SU-DHL-6 (cell line): ENCODE results near the gene LEPROT.
A peak's percentile ranks its signal among the peaks of the same experiment; 100 is the strongest.

ENCODE experiments used
- H2AFZ ChIP-seq: fragments of 200-600 bp; sonication (generic); 2 replicates; pipeline ENCODE4 v1.6.1; 2014; ENCODE audit warnings: low read depth, mild to moderate bottlenecking, moderate library complexity, mixed read lengths, antibody characterized with exemption, low read length; ENCODE audit not compliant: severe bottlenecking
- H3F3A ChIP-seq: fragments of 200-600 bp; shearing (Covaris generic); 2 replicates; pipeline ENCODE4 v1.6.0; 2016; ENCODE audit warnings: antibody characterized with exemption, mild to moderate bottlenecking; ENCODE audit not compliant: insufficient read depth
- H3K27ac ChIP-seq: fragments of 200-600 bp; sonication (generic); 2 replicates; pipeline ENCODE4 v1.5.1; 2016; ENCODE audit warnings: low read depth, mild to moderate bottlenecking, low read length, moderate library complexity, mixed read lengths
- H3K27me3 ChIP-seq: fragments of 200-600 bp; sonication (generic), shearing (Covaris generic); 2 replicates; pipeline ENCODE4 v1.6.0; 2014; ENCODE audit warnings: mild to moderate bottlenecking, low read length
- H3K36me3 ChIP-seq: fragments of 200-600 bp; sonication (generic); 2 replicates; pipeline ENCODE4 v1.6.1; 2014; ENCODE audit warnings: mild to moderate bottlenecking, low read length, mixed read lengths
- H3K4me2 ChIP-seq: fragments of 300-600, 200-600 bp; shearing (Covaris generic), sonication (generic); 2 replicates; pipeline ENCODE4 v1.6.0; 2014; ENCODE audit warnings: low read length, low read depth, mild to moderate bottlenecking; ENCODE audit not compliant: poor library complexity, severe bottlenecking
- H3K4me3 ChIP-seq: fragments of 200-600 bp; sonication (generic); 2 replicates; pipeline ENCODE4 v1.5.1; 2014; ENCODE audit warnings: antibody characterized with exemption, low read length, mild to moderate bottlenecking, mixed read lengths; ENCODE audit not compliant: insufficient read depth, poor library complexity, severe bottlenecking
- H3K79me2 ChIP-seq: fragments of 200-600 bp; sonication (generic); 2 replicates; pipeline ENCODE4 v1.6.1; 2014; ENCODE audit warnings: mild to moderate bottlenecking, low read length, moderate library complexity; ENCODE audit not compliant: insufficient read depth
- H3K9ac ChIP-seq: fragments of 200-600 bp; sonication (generic); 2 replicates; pipeline ENCODE4 v1.7.0; 2014; ENCODE audit warnings: mild to moderate bottlenecking, low read length
- H3K9me2 ChIP-seq: fragments of 200-600 bp; sonication (generic); replicated peaks from 2 replicates; pipeline ENCODE4 v1.6.1; 2014; ENCODE audit warnings: low read length; ENCODE audit not compliant: insufficient read depth
- H3K9me3 ChIP-seq: fragments of 200-600 bp; sonication (generic); 2 replicates; pipeline ENCODE4 v1.6.1; 2014; ENCODE audit warnings: low read length, mixed read lengths; ENCODE audit not compliant: insufficient read depth
- H4K20me1 ChIP-seq: fragments of 200-600 bp; sonication (generic); 2 replicates; pipeline ENCODE4 v1.6.1; 2014; ENCODE audit warnings: low read depth, mild to moderate bottlenecking, antibody characterized with exemption, low read length, moderate library complexity, mixed read lengths
- CTCF ChIP-seq: fragments of 200-600 bp; sonication (generic); IDR thresholded peaks from one replicate; pipeline ENCODE4 v1.5.1; 2017; ENCODE audit warnings: antibody characterized with exemption, mild to moderate bottlenecking, low read length, moderate library complexity; ENCODE audit not compliant: insufficient read depth, poor library complexity, severe bottlenecking
- EZH2phosphoT487 ChIP-seq: fragments of 200-600 bp; sonication (generic), shearing (Covaris generic); conservative IDR thresholded peaks from 2 replicates; pipeline ENCODE4 v1.6.1; 2018; ENCODE audit warnings: mild to moderate bottlenecking, antibody characterized with exemption, low read length, moderate library complexity, mixed read lengths

Gene LEPROT

DNA sequence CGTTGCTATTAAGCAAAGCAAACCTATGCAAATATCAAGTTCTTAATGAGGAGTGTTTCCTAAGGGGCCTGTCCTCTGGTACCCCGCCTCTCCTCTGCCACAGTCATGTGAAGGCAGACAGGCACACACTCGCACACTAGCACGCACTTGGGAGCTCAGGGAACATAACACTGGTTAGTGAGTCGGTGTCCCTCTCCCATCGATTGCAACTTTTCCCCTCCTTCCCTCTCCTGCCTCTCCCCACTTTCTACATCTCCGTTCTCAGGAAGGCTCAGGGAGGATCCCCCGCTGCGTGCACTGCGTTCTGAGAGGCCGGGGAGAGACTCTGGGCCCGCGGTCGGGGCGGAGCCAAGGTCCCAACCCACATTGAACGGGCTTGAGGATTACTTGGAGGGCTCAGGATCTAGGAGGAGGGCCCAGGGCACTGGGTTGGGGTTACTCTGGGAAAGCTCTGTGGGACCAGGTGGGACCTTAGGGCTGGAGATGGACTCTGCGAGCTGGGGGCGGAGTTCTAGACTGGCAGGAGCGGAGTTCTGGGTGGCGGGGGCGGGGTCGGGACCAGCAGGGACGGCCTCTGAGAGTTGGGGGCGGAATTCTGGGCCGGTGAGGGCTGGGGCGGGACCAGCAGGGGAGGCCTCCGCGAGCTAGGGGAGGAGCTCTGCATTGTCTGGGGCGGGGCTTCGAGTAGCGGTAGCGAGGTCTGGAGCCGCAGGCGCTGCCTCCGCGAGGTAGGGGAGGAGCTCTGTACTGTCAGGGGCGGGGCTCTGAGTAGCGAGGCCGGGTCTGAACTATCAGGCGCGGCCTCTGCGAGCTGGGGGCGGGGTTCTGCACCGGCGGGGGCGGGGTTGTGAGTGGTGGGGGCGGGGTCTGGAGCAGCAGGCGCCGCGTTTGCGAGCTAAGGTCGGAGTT is 533 bp upstream of the LEPROT start:
- H3K4me3 ChIP-seq: peak overlapping the region; percentile 91
- H3K9me2 ChIP-seq: no peaks in the 10 kb centered on the region
- no peaks in the 10 kb centered on the region for H3K9me3 ChIP-seq
- no peaks in the 10 kb centered on the region for H3K36me3 ChIP-seq
- no peaks in the 10 kb centered on the region for H3K27me3 ChIP-seq
- H3K27ac ChIP-seq: peak overlapping the region; percentile 32; the same call in 1 of the 2 replicates
- H4K20me1 ChIP-seq: no peaks in the 10 kb centered on the region
- H3K79me2 ChIP-seq: 0 out of 2 replicates have a peak, but pooled peaks cover 5% of the 10 kb centered on the region
- no peak for TF ChIP-seq CTCF
- TF ChIP-seq EZH2phosphoT487: no peak
- H3F3A ChIP-seq: no peaks in the 10 kb centered on the region
- peak overlapping the region; percentile 99 for H2AFZ ChIP-seq
- H3K4me2 ChIP-seq: peak overlapping the region; percentile 89
- H3K9ac ChIP-seq: peak overlapping the region; percentile 76

GRCh38 chr1:65421351-65422025 is 1.0 kb downstream of the LEPROT start:
- Histone ChIP-seq H3K9me2 (no peaks in the 10 kb centered on the region), H3K36me3 (no peaks in the 10 kb centered on the region), H3K9ac (peak overlapping the region; percentile 76), H2AFZ (peak overlapping the region; percentile 97), H3K4me2 (peak overlapping the region; percentile 89), H4K20me1 (no peaks in the 10 kb centered on the region), H3K27me3 (no peaks in the 10 kb centered on the region), H3K4me3 (peak overlapping the region; percentile 89), H3K79me2 (0 out of 2 replicates have a peak, but pooled peaks cover 5% of the 10 kb centered on the region), H3F3A (no peaks in the 10 kb centered on the region), H3K9me3 (no peaks in the 10 kb centered on the region), H3K27ac (no peak overlapping the region)
- TF ChIP-seq CTCF (no peak), EZH2phosphoT487 (no peak)

GRCh38 chr1:65422241-65423203 is 2.1 kb downstream of the LEPROT start:
- Histone ChIP-seq H3K36me3 (no peaks in the 10 kb centered on the region), H3K4me3 (no peak overlapping the region), H2AFZ (no peak overlapping the region), H3K27ac (no peak overlapping the region), H3K9me3 (no peaks in the 10 kb centered on the region), H3K4me2 (peak overlapping the region; percentile 89), H4K20me1 (no peaks in the 10 kb centered on the region), H3K27me3 (no peaks in the 10 kb centered on the region), H3K9ac (no peak overlapping the region), H3K9me2 (no peaks in the 10 kb centered on the region), H3F3A (no peaks in the 10 kb centered on the region), H3K79me2 (0 out of 2 replicates have a peak, but pooled peaks cover 5% of the 10 kb centered on the region)
- TF ChIP-seq CTCF: no peak
- no peak for TF ChIP-seq EZH2phosphoT487
